Fibroblast of upper back skin (primary cell): ENCODE results near the gene RPN2.

Experiments
- DNase-seq: peaks from one replicate; pipeline ENCODE4 v3.0.0-alpha.2; 2013

Gene RPN2

DNA sequence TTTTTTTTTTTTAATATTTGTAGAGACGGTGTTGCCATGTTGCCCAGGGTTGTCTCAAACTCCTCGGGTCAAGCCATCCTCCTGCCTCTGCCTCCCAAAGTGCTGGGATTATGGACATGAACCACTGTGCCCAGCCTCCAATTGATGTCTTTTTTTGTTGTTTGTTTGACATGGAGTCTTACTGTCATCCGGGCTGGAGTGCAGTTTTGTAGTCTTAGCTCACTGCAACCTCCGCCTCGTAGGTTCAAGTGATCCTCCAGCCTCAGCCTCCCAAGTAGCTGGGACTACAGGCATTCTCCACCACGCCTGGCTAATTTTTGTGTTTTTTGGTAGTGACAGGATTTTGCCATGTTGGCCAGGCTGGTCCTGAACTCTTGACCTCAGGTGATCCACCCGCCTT lies 9.7 kb downstream of the RPN2 start:
- no peak for DNase-seq

DNA sequence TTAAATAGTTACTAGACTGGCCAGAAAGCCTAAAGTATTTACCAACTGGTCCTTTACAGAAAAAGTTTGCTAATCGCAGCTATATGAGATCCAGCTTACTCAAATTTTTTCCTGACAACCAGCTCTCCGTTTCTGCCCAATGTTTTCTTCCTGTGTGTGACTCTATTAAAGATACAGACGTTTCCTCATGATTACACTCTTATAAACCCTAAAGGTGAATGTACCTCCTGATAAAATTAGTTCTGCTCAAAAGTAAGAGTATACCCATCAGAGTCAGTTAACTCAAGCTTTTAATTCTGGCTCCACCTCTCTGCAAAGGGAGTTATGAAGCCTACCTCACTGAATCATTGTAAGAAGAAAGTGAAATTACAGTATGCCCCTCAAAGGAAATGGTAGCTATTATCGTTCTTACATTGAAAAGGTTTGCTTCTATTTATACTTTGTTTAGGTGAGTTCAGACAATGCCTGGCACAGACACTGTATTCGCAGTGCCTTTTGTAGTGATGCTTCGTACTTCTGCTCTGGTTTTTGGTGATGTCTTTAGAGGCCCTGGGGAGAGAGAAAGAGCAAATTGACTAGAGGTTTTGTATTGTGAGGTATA lies 10.4 kb downstream of the RPN2 start:
- no peak for DNase-seq

DNA sequence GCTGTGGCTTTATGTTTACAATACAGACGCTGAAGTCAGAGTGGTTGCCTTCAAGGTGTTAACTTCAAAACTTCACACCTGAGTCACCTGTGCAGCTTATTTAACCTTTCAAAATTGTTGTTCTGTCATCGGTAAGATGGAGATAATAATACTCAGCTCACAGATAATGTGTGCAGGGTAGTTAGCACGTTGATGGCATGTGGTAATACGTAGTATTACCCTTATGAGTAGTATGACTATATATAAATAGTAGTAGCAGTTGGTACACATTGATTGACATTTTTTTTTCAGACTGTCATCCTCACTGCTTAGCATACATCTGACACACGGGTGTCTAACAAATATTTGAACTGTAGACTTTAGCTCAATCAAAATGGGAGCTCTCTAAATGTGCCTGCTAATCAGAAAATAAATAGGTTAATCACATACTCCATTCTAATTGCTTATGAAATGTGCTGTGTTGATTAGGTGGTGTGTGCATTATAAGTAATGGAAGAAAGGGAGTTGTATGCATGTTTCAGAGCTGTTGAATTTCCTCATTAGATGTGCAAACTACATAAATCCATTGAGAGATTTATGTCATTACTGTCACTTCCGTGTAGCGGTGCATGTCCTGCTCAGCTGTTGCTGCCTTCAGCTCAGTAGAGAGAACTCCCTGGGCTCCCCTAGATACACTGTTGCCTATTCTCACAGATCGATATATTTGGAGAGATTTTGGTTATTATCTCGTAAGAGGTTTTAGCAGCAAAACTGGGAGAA lies 11.4 kb downstream of the RPN2 start:
- DNase-seq = no peak

DNA sequence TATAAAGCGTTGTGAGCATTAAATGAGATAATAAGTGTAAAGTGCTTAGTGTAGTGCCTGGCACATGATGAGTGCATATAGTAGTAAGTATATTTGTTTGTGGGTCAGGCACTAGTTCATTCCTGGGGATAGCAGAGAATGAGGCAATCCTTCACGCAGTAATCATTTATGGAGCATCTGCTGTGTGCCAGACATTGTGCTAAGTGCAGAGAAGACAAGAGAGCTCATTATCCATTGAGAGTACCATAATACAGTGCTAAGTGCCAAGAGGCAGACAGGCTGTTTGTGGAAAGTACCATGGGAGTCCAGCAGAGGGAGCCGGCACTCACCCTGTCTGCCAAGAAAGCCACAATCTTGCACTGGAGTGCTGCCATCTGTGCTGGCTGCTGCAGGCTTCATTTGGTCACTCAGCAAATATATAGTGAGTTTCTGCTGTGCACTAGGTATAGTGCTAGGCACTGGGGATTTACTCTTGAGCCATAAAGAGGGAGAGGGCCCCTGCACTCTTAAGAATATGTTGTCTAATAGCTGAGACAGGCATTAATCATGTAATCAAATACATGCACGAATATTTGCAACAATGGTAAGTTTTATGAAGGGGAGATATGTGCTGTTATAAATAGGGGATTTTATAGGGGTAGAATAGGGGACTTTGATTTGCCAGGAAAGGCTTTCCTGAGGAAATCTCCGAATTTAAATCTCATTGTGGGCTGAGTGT lies 13.2 kb downstream of the RPN2 start:
- peak; percentile 88 for DNase-seq

DNA sequence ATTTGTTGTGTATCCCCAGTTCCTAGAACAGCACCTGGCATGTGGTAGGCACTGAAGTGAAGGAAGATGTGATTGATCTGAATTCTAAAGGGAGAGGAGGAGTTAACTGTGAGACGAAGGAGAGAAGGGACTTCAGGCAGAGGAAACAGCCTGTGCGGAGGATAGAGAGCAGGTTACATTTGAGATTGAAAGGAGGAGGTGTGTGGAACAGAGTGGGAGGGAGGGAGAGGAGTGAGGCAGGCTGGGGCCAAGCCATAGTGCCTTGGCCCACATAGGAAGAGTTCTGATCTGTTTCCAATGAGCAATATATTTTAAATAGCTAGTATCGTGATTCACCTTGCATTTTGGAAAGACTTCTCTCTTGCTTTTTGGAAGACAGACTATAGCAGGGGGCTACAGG lies 14.1 kb downstream of the RPN2 start:
- DNase-seq = no peak

DNA sequence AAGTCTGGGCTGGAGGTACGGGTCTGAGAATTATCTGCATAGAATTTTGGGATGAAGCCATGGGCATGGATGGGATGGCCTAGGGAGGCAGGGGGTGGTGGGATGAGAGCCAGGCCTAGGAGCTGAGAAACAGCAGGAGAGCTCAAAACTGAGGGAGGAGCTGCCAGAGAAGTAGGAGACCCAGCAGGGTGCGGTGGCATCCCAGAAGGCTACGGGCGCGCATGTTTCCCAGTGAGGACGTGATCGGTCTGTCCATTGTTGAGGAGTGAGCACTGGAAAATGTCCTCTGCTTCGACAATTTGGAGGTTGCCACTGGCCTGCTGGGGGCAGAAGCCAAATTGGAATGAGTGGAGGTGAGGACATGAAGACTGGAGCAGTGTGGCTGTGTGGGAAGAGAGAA lies 14.7 kb downstream of the RPN2 start:
- DNase-seq = no peak

DNA sequence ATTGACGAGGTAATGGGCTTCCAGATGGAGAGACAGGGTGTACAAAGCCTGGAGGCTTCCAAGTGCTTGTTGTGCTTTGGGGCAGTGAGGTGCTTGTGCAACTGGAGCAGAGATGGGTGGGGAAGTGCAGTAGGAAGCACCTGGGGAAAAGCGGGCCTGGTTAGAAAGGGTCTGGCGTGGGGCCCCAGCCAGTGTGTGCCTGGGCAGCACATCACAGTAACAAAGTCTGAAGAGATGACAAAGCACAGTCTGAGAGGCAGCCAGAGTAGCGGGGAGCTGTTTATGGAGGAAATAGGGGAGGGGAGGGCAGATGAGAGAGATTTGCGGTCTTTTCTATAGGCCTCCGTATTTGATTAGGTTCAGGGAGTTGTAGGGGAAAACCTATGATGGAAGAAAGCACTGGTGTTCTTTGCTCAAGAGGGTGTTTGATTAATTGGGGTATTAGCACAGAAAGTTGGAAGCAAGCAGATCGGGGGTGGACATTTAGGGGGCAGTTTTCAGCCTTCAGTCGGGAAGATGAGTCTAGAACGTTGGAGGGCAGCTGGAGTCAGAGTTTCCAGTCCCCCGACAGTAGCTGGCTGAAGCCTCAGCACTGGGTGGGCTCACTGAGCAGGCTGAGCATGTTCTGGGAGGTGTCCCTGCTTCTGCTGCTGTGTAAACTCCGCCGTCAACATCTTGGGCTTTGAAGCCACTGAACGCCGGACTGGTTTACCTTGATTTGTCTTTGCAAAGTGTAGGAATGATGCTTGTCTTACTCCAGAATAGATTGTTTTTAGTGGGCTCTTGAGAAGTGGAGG lies 15.7 kb downstream of the RPN2 start:
- no peak for DNase-seq

DNA sequence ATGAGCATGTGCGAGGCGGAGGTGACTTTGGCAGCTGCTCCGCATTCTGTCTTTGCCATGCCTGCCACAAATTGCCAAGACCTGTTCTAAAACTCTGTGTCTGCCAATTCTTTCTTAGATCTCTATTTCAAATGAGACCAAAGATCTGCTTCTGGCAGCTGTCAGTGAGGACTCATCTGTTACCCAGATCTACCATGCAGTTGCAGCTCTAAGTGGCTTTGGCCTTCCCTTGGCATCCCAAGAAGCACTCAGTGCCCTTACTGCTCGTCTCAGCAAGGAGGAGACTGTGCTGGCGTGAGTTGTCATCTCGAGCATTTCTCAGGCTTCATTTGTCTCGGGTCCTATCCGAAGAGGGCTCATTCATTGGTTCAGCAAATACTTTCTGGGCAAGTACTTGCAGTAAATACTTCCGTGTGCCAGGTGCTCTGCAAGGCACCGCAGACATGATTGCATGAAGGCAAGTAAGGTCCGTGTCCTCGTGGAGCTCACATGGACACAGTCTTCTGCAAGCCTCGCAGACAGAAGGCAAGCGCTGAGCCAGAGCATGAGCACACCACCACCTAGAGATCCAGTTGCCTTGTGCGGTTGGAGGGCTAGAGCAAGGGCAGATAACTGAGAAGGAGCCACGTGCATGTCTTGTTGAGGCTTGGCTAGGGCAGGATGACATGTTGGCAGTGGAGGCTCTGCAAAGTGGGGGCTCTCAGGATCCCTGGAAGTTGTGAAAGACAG lies 20.0 kb downstream of the RPN2 start:
- DNase-seq = no peak

DNA sequence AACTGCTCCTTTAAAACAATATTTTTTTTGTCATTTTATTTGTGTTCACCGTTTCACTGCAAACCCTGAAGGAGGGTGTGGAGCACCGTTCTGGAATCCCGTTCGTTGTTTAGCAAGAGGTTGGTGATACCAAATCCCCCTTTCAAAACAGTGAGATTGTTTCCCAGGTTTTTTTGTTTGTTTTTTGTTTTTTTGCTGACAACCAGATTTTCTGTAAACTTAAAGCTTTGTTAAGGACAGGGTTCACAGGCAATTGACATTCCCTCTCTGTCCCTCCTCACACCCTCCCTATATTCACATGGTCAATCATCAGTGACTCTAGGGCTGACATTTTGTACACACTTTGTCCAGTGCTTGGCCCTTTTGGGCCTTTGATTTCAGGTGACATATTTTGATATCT lies 21.2 kb downstream of the RPN2 start:
- no peak for DNase-seq

DNA sequence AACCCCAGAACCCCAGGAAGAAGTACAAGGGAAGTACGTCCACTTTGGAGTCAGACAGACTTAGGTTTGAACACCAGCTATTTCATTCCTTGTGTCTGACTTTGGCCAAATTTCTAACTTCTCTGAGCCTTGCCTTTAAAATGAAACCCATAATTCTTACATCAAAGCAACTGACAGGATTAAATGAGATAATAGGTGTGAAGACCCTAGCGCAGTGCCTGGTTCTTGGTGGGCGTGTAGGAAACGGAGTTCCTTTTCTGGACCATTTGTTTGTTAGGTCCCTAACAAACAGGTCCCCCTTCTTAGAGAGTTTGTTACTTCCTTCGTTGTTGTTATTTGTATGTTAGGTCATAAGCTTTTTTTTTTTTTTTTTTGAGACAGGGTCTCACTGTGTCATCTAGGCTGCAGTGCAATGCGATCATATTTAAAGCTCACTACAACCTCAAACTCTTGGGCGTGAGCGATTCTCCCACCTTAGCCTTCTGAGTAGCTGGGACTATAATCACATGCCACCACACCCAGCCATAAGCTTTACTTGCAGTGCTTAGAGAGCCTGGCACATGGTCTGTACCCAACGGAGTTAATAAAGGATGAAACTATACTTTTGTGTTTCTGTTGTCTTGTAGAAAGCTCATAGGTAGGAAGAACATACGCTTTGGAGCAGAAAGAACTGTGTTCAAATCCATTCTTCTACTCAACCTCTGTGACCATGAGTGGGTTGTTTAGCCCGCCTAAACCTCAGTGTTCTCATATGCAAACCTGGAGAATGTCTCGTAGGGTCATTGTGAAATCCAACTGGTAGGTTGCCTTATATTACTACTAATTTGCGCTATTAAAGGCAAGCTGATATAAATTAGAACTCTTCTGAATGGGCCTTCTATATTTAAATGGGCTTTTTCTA lies 22.0 kb downstream of the RPN2 start:
- peak; percentile 4 for DNase-seq

DNA sequence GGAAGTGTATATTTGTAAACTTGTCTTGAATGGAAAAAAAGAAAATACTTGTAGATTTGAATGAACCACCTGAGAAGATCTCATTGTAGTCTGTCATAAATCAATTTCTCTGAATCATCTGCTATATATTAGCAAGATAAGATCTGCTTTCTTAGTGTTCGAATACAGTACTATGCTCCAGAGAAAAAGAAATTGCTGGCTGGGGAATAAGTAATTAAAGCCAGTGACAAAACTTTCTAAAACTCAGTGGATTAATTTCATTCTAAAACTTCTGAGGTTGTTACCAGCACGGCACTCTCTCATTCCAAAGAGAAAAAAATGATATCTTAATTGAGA lies 22.7 kb downstream of the RPN2 start:
- peak; percentile 5 for DNase-seq

DNA sequence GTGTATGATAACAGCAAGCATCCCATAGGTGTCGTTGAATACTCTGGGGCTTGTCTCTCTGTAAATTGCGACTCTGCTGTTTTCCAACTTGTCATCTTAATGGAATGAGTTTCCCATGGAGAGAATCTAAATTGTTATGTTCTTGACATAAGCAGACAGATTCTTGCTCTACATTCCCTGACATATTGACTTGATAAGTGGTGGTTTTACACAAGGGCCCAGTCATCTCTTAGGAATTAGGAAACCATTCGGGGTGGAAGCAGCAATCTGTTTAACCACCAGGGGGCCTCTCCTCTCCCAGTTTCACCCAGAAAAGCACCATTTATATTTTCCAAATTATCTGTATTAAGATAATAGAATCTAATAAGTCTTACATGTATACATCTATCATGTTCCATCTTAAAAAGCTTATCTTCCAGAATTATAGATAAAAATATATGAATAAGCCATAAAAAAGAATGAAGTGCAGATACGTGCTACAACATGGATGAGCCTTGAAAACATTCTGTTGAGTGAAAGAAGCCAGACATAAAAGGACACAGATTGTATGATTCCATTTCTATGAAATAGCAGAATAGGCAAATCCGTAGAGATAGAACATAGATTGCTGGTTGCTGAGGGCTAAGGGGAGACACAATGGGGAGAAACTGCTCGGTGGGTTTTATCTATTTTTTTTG lies 23.3 kb downstream of the RPN2 start:
- peak; percentile 97 for DNase-seq

DNA sequence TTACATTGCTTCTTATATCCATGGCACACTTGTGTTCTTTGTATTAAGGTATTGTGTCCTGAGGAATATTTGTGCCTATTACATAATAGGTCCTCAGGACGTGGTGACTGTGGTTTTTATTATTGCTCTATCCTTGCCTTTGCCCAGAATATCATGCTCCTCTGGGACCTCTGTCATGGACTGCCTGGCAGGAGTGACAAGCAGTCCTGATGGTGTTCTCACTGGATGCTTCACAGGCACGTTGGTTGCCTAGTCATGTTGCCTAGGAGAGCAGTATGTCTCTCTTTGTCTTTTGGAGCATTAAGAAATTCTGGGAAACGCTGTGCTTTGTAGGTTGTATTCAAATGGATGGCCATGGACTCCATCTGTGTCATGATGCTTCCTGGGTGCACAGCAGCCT lies 24.9 kb downstream of the RPN2 start:
- no peak for DNase-seq

DNA sequence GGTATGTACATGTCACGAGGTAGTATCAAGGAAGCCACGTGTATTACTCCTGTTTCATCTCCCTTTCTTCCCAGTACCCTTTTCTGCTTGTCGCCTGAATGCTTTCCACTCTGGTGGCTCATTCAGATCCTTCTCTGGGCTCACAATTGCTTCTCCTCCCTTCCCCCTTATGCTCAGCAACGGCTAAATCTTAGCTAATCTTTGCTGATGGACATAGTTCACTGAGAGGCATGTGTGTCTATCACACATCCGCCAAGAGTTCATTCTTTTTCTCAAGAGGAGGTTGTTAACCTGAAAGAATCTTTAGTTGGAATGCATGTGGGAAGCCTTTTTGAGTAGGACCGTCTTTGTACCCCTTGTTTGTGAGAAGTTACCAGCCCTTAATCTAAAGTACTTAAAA lies 26.0 kb downstream of the RPN2 start:
- no peak for DNase-seq

DNA sequence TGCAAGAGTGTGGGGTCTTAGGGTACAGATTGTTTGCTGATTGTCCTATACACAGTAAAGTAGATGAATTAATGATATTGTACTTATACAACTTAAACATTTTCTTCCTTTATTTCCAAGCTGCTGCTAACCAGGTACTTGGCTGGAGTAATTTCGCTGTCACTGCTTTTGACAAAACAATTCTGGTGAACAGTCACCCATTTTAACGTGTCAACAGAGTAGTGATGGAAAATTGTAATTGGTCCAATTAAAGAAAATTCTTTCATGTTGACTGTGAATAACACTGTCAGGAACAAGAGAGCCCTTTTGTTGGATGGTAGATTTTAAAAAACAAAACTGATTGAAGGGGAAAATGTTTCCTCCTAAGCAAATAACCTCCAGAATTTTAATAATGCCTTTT lies 26.7 kb downstream of the RPN2 start:
- no peak for DNase-seq

DNA sequence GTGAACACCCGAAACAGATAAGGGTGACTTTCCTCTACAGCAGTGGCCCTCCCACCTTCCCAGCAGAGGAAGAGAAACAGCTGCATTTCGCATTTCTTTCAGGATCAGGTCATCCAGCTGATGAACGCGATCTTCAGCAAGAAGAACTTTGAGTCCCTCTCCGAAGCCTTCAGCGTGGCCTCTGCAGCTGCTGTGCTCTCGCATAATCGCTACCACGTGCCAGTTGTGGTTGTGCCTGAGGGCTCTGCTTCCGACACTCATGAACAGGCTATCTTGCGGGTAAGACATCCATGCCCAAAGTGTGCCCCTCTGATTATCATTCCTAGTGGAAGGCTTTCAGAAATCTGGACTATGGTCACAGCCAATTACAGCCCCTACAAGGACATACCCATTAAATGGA lies 28.0 kb downstream of the RPN2 start:
- no peak for DNase-seq

DNA sequence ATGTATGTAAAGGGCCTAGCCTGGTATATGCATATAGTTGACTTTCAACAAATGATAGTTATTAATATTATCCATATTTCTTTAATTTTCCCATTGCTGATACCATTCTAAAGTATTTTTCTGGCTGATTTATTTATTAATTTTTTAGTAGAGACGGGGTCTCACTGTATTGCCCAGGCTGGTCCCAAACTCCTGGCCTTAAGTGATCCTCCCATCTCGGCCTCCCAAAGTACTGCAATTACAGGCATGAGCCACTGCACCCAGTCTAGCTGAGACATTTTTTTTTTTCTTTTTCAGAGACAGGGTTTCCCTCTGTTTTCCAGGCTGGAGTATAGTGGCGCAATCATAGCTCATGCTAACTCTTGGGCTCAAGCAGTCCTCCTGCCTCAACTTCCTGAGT lies 30.1 kb downstream of the RPN2 start:
- DNase-seq = no peak

DNA sequence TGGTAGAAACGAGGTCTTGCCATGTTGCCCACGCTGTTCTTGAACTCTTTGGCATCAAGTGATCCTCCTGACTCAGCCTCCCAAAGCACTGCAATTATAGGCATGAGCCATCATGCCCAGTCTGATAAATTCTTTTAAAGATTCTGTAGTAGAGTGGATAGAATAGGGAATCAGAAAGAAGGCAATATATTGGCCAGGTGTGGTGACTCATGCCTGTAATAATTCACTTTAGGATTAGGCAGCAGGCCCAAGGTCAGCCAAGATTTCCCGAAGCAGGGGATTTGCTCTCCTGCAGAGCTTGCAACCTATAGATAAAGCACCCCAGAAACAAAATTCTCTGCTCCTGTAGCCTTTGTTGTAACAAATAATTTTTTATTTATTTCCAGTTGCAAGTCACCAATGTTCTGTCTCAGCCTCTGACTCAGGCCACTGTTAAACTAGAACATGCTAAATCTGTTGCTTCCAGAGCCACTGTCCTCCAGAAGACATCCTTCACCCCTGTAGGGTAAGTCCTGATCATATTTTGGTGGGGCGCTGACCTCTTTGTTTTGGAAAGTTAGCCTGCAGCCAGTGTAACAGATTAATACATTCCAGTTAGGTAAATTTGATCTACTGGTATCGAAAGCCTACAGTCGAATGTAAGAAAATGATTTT lies 30.7 kb downstream of the RPN2 start:
- no peak for DNase-seq

DNA sequence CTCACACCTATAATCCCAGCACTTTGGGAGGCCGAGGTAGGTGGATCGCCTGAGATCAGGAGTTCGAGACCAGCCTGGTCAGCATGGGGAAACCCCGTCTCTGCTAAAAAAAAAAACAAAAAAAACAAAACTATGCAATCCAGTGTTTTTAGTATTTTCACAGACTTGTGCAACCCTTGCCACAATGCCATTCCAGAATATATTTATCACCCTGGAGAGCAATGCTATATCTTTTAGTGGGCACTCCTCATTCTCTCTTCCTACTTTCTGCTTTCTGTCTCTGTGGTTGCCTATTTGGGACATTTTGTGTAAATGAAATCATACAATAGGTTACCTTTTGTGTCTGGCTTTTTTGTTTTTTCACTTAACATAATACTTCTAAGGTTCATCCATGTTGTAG lies 39.3 kb downstream of the RPN2 start:
- DNase-seq = no peak

DNA sequence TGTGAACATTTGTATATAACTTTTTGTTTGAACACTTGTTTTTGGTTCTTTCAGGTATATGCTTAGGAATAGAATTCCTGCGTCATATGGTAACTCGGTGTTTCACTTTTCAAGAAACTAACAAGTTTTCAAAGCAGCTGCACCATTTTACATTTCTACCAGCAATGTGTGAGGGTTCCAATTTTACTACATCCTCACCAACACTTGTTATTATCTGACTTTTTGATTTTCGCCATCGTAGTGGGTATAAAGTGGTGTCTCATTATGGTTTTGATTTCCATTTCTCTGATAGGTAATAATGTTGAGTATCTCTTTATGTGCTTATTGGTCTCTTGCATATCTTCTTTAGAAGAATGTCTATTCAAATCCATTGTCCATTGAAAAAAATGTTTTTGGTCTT lies 39.8 kb downstream of the RPN2 start:
- no peak for DNase-seq
